SK-N-SH treated with all-trans-retinoic acid at 6 μM for 48 hours (cell line): ENCODE data around the gene HSCB.

Source experiments
- ATAC-seq: fragments of 200-7000 bp; cut with Tn5 transposase; 3 replicates; pipeline ENCODE4 v1.9.1; 2020; ENCODE audit warnings: mild to moderate bottlenecking, moderate library complexity
- ARNTL ChIP-seq: fragments of 450-650 bp; formaldehyde crosslinking; IDR thresholded peaks from 2 replicates; pipeline ENCODE4 v1.5.0; 2020; ENCODE audit warnings: low read depth, mild to moderate bottlenecking, moderate library complexity, borderline replicate concordance
- BACH2 ChIP-seq: fragments of 250-450 bp; sonication (Bioruptor Pico); IDR thresholded peaks from 2 replicates; pipeline ENCODE4 v1.9.0; 2021; ENCODE audit warnings: mild to moderate bottlenecking, borderline replicate concordance
- CREB5 ChIP-seq: fragments of 250-450 bp; sonication (Bioruptor Pico); IDR thresholded peaks from 2 replicates; pipeline ENCODE4 v1.5.1; 2020; ENCODE audit warnings: low read depth, mild to moderate bottlenecking, moderate library complexity
- CSDC2 ChIP-seq: fragments of 250-450 bp; sonication (Bioruptor Pico); IDR thresholded peaks from 2 replicates; pipeline ENCODE4 v1.5.0; 2020; ENCODE audit warnings: mild to moderate bottlenecking, moderate library complexity
- ESRRG ChIP-seq: fragments of 250-450 bp; sonication (Bioruptor Pico); IDR thresholded peaks from 2 replicates; pipeline ENCODE4 v1.6.1; 2021; ENCODE audit warnings: mild to moderate bottlenecking
- GLIS3 ChIP-seq: fragments of 250-450 bp; sonication (Bioruptor Pico); IDR thresholded peaks from 2 replicates; pipeline ENCODE4 v1.5.0; 2020; ENCODE audit warnings: mild to moderate bottlenecking, moderate library complexity
- ISL1 ChIP-seq: fragments of 250-450 bp; sonication (Bioruptor Pico); IDR thresholded peaks from 2 replicates; pipeline ENCODE4 v2.1.2; 2022; ENCODE audit warnings: mild to moderate bottlenecking, moderate library complexity
- OSR1 ChIP-seq: fragments of 250-450 bp; sonication (Bioruptor Pico); IDR thresholded peaks from 2 replicates; pipeline ENCODE4 v1.8.0; 2022; ENCODE audit warnings: moderate library complexity, mild to moderate bottlenecking, inconsistent platforms
- RARB ChIP-seq: fragments of 250-450 bp; sonication (Bioruptor Pico); IDR thresholded peaks from 2 replicates; pipeline ENCODE4 v1.8.0; 2021; ENCODE audit warnings: mild to moderate bottlenecking, moderate library complexity
- SNAI2 ChIP-seq: fragments of 250-450 bp; sonication (Bioruptor Pico); IDR thresholded peaks from 2 replicates; pipeline ENCODE4 v1.5.0; 2020; ENCODE audit warnings: mild to moderate bottlenecking, moderate library complexity
- TCF4 ChIP-seq: fragments of 250-450 bp; sonication (Bioruptor Pico); IDR thresholded peaks from 2 replicates; pipeline ENCODE4 v1.8.0; 2021; ENCODE audit warnings: mild to moderate bottlenecking, moderate library complexity, borderline replicate concordance
- TOX ChIP-seq: fragments of 250-450 bp; sonication (Bioruptor Pico); IDR thresholded peaks from 2 replicates; pipeline ENCODE4 v1.8.0; 2021; ENCODE audit warnings: mild to moderate bottlenecking, moderate library complexity, borderline replicate concordance
- ZC3H10 ChIP-seq: fragments of 250-450 bp; sonication (Bioruptor Pico); IDR thresholded peaks from 2 replicates; pipeline ENCODE4 v1.5.1; 2021; ENCODE audit warnings: mild to moderate bottlenecking, moderate library complexity
- ZFP3 ChIP-seq: fragments of 250-450 bp; sonication (Bioruptor Pico); IDR thresholded peaks from 2 replicates; pipeline ENCODE4 v1.5.0; 2020; ENCODE audit warnings: mild to moderate bottlenecking, moderate library complexity
- ZNF565 ChIP-seq: fragments of 450-650 bp; formaldehyde crosslinking; conservative IDR thresholded peaks from 2 replicates; pipeline ENCODE4 v1.5.0; 2020; ENCODE audit warnings: low read depth, mild to moderate bottlenecking, moderate library complexity
- TF ChIP-seq, protein P1 (sequence below): fragments of 250-450 bp; sonication (Bioruptor Pico); IDR thresholded peaks from 2 replicates; pipeline ENCODE4 v1.5.1; 2021; ENCODE audit warnings: mild to moderate bottlenecking, moderate library complexity
- TF ChIP-seq, protein P2 (sequence below): fragments of 250-450 bp; sonication (Bioruptor Pico); IDR thresholded peaks from 2 replicates; pipeline ENCODE4 v1.8.0; 2020; ENCODE audit warnings: mild to moderate bottlenecking, moderate library complexity, borderline replicate concordance
- TF ChIP-seq, protein P3 (sequence below): fragments of 250-450 bp; sonication (Bioruptor Pico); IDR thresholded peaks from 2 replicates; pipeline ENCODE4 v1.8.0; 2021; ENCODE audit warnings: low read depth, mild to moderate bottlenecking, moderate library complexity, borderline replicate concordance
- TF ChIP-seq, protein P4 (sequence below): fragments of 250-450 bp; sonication (Bioruptor Pico); IDR thresholded peaks from 2 replicates; pipeline ENCODE4 v1.5.0; 2020; ENCODE audit warnings: mild to moderate bottlenecking, moderate library complexity

HSCB gene

GRCh38 chr22:28710576-28711191 is 31.2 kb upstream of the HSCB start:
- ATAC-seq: peak; percentile 91
- TF ChIP-seq TCF4 (CRISPR knock-in tag): peak; percentile 56; the same call in 1 of the 2 replicates
- TF ChIP-seq ZFP3 (CRISPR knock-in tag): no peak

- TF ChIP-seq GLIS3 (CRISPR knock-in tag): no peak
- no peak for TF ChIP-seq ARNTL (CRISPR knock-in tag)
- no peak for TF ChIP-seq TCF4 (CRISPR knock-in tag)
- TF ChIP-seq ZFP3 (CRISPR knock-in tag): no peak
- TF ChIP-seq BACH2: no peak
- no peak for TF ChIP-seq OSR1 (CRISPR knock-in tag)
- TF ChIP-seq ESRRG (CRISPR knock-in tag): no peak
- no peak for TF ChIP-seq SNAI2
- TF ChIP-seq RARB (CRISPR knock-in tag): no peak
- TF ChIP-seq CSDC2 (CRISPR knock-in tag): no peak
- no peak for TF ChIP-seq CREB5 (CRISPR knock-in tag)
- TF ChIP-seq, protein P1, sequence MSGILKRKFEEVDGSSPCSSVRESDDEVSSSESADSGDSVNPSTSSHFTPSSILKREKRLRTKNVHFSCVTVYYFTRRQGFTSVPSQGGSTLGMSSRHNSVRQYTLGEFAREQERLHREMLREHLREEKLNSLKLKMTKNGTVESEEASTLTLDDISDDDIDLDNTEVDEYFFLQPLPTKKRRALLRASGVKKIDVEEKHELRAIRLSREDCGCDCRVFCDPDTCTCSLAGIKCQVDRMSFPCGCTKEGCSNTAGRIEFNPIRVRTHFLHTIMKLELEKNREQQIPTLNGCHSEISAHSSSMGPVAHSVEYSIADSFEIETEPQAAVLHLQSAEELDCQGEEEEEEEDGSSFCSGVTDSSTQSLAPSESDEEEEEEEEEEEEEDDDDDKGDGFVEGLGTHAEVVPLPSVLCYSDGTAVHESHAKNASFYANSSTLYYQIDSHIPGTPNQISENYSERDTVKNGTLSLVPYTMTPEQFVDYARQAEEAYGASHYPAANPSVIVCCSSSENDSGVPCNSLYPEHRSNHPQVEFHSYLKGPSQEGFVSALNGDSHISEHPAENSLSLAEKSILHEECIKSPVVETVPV (CRISPR knock-in tag): no peak
- TF ChIP-seq, protein P2, sequence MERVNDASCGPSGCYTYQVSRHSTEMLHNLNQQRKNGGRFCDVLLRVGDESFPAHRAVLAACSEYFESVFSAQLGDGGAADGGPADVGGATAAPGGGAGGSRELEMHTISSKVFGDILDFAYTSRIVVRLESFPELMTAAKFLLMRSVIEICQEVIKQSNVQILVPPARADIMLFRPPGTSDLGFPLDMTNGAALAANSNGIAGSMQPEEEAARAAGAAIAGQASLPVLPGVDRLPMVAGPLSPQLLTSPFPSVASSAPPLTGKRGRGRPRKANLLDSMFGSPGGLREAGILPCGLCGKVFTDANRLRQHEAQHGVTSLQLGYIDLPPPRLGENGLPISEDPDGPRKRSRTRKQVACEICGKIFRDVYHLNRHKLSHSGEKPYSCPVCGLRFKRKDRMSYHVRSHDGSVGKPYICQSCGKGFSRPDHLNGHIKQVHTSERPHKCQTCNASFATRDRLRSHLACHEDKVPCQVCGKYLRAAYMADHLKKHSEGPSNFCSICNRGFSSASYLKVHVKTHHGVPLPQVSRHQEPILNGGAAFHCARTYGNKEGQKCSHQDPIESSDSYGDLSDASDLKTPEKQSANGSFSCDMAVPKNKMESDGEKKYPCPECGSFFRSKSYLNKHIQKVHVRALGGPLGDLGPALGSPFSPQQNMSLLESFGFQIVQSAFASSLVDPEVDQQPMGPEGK: no peak
- no peak for TF ChIP-seq TOX (CRISPR knock-in tag)
- ATAC-seq: no peak
These were observed 30.5 kb upstream of the HSCB start for GRCh38 chr22:28711341-28711740.

- TF ChIP-seq, protein P3, sequence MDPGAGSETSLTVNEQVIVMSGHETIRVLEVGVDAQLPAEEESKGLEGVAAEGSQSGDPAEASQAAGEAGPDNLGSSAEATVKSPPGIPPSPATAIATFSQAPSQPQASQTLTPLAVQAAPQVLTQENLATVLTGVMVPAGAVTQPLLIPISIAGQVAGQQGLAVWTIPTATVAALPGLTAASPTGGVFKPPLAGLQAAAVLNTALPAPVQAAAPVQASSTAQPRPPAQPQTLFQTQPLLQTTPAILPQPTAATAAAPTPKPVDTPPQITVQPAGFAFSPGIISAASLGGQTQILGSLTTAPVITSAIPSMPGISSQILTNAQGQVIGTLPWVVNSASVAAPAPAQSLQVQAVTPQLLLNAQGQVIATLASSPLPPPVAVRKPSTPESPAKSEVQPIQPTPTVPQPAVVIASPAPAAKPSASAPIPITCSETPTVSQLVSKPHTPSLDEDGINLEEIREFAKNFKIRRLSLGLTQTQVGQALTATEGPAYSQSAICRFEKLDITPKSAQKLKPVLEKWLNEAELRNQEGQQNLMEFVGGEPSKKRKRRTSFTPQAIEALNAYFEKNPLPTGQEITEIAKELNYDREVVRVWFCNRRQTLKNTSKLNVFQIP (CRISPR knock-in tag): no peak
- TF ChIP-seq, protein P4, sequence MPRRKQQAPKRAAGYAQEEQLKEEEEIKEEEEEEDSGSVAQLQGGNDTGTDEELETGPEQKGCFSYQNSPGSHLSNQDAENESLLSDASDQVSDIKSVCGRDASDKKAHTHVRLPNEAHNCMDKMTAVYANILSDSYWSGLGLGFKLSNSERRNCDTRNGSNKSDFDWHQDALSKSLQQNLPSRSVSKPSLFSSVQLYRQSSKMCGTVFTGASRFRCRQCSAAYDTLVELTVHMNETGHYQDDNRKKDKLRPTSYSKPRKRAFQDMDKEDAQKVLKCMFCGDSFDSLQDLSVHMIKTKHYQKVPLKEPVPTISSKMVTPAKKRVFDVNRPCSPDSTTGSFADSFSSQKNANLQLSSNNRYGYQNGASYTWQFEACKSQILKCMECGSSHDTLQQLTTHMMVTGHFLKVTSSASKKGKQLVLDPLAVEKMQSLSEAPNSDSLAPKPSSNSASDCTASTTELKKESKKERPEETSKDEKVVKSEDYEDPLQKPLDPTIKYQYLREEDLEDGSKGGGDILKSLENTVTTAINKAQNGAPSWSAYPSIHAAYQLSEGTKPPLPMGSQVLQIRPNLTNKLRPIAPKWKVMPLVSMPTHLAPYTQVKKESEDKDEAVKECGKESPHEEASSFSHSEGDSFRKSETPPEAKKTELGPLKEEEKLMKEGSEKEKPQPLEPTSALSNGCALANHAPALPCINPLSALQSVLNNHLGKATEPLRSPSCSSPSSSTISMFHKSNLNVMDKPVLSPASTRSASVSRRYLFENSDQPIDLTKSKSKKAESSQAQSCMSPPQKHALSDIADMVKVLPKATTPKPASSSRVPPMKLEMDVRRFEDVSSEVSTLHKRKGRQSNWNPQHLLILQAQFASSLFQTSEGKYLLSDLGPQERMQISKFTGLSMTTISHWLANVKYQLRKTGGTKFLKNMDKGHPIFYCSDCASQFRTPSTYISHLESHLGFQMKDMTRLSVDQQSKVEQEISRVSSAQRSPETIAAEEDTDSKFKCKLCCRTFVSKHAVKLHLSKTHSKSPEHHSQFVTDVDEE (CRISPR knock-in tag): no peak
- peak; percentile 92; the same call in 1 of the 2 replicates for TF ChIP-seq CREB5 (CRISPR knock-in tag)
- 0 out of 2 replicates have a peak, but pooled peaks have one; percentile 30 for TF ChIP-seq GLIS3 (CRISPR knock-in tag)
- no peak for TF ChIP-seq RARB (CRISPR knock-in tag)
- no peak for TF ChIP-seq OSR1 (CRISPR knock-in tag)
- TF ChIP-seq ISL1 (CRISPR knock-in tag): peak; percentile 98
- TF ChIP-seq, protein P2: peak; percentile 85
- no peak for TF ChIP-seq CSDC2 (CRISPR knock-in tag)
- TF ChIP-seq TOX (CRISPR knock-in tag): peak; percentile 48; the same call in 1 of the 2 replicates
- TF ChIP-seq ZC3H10: peak; percentile 86
- TF ChIP-seq ZFP3 (CRISPR knock-in tag): peak; percentile 57
- no peak for TF ChIP-seq ZNF565 (CRISPR knock-in tag)
- TF ChIP-seq, protein P1 (CRISPR knock-in tag): no peak
- TF ChIP-seq SNAI2: no peak
- ATAC-seq: peak; percentile 85
These were observed 29.7 kb upstream of the HSCB start for GRCh38 chr22:28711820-28712777.
